ENCODE results near the gene KLHDC4.

- TF ChIP-seq CTCF (IDR thresholded peaks at IDR 0.05) = no peak
- TF ChIP-seq EZH2 (IDR thresholded peaks at IDR 0.05; ENCODE audit: borderline replicate concordance, insufficient read depth, low read depth, low read length, poor library complexity, severe bottlenecking) = no peak
Measured at GRCh38 chr16:87727346-87727745, 38.4 kb downstream of the KLHDC4 start.

All from B cell (primary cell).